Measurements from ENCODE around the gene ALKBH7. TPM values are rescaled to one million over a fixed set of nuclear protein-coding genes. Genes with fewer than 3 reads are reported as not detected.
A peak's percentile ranks its signal among the peaks of the same experiment; 100 is the strongest.

Gene ALKBH7
- total and polyA plus RNA-seq, 10 of the 15 experiments (the other 5 are each of a cell fraction or from before 2014, with no cell fraction given) = 0.31 to 82.5 (median 37.6) TPM

DNA sequence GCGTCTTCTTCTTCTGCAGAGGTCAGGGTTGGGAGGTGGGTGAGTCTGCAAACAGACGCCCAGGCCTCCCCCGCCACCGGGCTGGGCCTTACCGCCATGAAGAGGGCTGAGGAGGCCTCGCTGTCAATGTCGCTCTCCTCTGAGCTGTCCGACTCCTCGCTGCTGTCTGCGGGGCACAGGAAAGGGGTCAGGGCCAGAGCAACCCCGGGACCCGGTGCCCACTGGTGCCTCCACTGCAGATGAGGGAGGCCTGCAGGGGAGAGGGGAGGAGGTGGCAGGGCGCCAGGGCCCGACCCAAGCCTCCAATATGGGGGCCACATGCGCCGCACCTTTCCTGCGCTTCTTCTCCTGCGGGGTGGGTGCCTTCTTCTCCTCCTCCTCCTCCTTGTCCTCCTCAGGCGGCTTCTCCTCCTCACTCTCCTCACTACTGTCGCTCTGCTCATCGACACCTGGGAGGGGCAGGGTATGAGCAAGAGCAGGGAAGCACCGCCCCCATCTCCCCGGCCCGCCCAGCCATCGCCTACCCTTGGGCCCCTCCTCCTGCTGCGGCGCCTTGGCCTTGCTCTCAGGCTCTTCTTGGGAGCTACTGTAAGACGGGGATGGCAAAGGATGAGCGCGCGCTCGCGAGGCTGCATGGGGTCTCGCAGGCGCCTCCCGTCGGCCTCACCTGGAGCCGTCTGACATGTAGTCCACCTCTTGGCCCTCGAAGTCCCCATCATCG, 8.6 kb downstream of the ALKBH7 start:
- intact Hi-C loops (cut with micrococcal nuclease; ENCODE audit: unreplicated experiment) = no loop called here
- DNase-seq (ENCODE audit: low read depth, low spot score) (no peak), ATAC-seq (no peak), FAIRE-seq (no peak)
- Histone ChIP-seq H3K4me3 (no peak overlapping the region), H3K36me3 (ENCODE audit: control insufficient read depth in 2 of 2, insufficient read depth in 2 of 2, low read length in 1 of 2) (peaks cover 21 to 28% of the 10 kb centered on the region in 2 experiments), H3K9me3 (replicated peaks; ENCODE audit: control insufficient read depth, insufficient read depth, low read length) (peaks cover 1% of the 10 kb centered on the region; the same call in 1 of the 3 replicates), H2AFZ (ENCODE audit: control insufficient read depth, low read depth, low read length) (no peak overlapping the region), H3K4me1 (ENCODE audit: control insufficient read depth, insufficient read depth, low read length) (no peaks in the 10 kb centered on the region), H4K20me1 (ENCODE audit: control insufficient read depth, insufficient read depth) (no peaks in the 10 kb centered on the region), H3K27ac (ENCODE audit: control insufficient read depth, insufficient read depth) (no peak overlapping the region), H3K9ac (ENCODE audit: control insufficient read depth, insufficient read depth, low read length) (no peak overlapping the region), H3K4me2 (ENCODE audit: control insufficient read depth, insufficient read depth) (no peak overlapping the region), H3K27me3 (replicated peaks in 1 of 2; ENCODE audit: control insufficient read depth in 2 of 2, insufficient read depth in 2 of 2, low read length in 1 of 2) (no peaks in the 10 kb centered on the region), H3K79me2 (ENCODE audit: control insufficient read depth, insufficient read depth, low read length) (no peaks in the 10 kb centered on the region)
- SMC1A ChIA-PET (ENCODE audit: uncharacterized antibody, unreplicated experiment) = no interaction called here
- WGBS (ENCODE audit: insufficient coverage, insufficient replicate concordance, low lambda C conversion rate, missing lambda C conversion rate) = over 99% methylated on average over 23 of the region's 40 CpGs
- TF ChIP-seq E4F1 (IDR thresholded peaks at IDR 0.05; ENCODE audit: borderline replicate concordance, partially characterized antibody) (no peak), EED (IDR thresholded peaks at IDR 0.05; ENCODE audit: low read depth) (no peak), MTA2 (IDR thresholded peaks at IDR 0.05; ENCODE audit: low read depth) (no peak)
- CTCF ChIA-PET = interaction anchor here (0.6 kb wide), 1 partner anchor 400 kb away, joined by 3 read pairs; no protein-coding TSS in a partner anchor
- POLR2A ChIA-PET = no interaction called here
- in situ Hi-C loops (cut with MboI) = no loop called here
- RAD21 ChIA-PET (ENCODE audit: unreplicated experiment) = no interaction called here
- TSS peak; percentile 81 for BruUV-seq (replicated peaks)

Data from GM12878 (cell line).